HG03457 (cell line): ENCODE measurements around the gene PSMD9.
A peak's percentile ranks its signal among the peaks of the same experiment; 100 is the strongest.
"Not testable (repeated sequence)": the region's sequence is repeated elsewhere in the genome, so short reads cannot be mapped to it uniquely, and the experiment has no call there.

Experiments
- ATAC-seq: cut with Tn5 transposase; IDR thresholded peaks from one replicate; pipeline ENCODE4 v1.9.1; 2021; ENCODE audit warnings: moderate number of reproducible peaks; ENCODE audit not compliant: unreplicated experiment

The PSMD9 gene

GRCh38 chr12:121917950-121918678 is 29.5 kb downstream of the PSMD9 start, which contains the start of gene CFAP251:
Gene CFAP251 (plus strand): TSS chr12:121918592. CDS start chr12:121921306, 2,714 bp downstream.
- ATAC-seq: peak; percentile 88

DNA sequence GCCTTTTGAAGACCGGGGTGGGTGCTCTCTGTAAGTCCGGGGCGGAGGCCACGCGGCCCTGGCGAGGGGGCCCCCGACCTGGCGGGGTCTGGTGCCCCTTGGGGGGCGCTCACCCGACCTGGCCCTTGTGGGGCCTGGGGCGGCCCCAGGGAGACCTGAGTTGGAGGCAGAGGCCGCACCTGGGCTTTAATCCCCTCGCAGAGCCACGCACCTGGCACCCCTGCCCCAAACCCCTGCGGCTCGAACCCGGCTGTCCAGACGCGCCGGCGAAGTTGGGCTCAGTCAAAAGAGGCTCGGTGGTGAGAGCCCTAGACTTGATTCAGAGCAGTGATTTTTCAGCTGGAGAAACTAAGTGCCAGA is 30.1 kb downstream of the PSMD9 start:
- ATAC-seq: no peak

GRCh38 chr12:121921066-121921465 is 32.5 kb downstream of the PSMD9 start:
- ATAC-seq: no peak

DNA sequence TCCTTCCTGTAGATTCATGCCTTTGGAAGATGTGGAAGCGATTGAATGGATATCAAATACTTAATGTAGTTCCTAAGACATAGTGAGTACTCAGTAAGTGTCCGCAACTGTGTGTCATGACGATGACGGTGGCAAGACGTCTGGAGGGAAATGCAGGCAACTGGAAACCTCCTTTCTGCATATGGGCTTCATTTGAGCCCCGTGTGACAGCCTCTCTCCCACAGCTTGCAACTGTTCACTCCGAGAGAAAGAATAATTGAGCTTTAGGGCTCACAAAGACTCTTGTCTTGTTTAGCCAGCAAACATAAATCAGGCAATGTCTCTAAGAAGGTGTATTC is 36.7 kb downstream of the PSMD9 start:
- ATAC-seq: no peak

DNA sequence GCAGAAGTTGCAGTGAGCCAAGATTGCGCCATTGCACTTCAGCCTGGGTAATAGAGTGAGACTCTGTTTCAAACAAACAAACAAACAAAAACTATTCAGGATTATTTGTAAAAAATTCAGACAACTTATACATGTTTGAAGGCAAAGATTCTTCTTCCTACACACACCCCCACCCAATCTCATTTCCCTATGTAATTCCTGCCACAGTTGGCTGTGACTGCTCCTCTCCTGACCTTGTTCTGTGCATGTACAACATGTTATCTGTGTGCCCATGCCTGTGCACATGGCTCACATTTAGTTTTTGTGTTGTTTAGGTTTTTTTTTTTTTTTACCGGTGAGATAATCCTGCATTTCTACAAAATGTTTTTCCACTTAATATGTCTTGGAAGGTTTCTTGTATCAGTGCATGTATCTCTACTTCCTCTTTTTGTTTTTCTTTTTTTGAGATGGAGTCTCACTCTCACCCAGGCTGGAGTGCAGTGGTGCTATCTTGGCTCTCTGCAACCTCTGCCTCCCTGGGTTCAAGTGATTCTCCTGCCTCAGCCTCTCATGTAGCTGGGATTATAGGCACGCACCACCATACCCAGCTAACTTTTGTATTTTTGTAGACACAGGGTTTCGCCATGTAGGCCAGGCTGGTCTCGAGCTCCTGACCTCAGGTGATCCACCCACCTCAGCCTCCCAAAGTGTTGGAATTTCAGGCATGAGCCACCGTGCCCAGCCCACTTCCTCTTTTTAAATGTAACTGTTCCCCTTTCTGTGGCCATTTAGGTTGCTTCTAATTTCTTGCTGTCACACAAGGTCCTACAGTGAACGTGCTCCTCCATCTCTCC is 38.5 kb downstream of the PSMD9 start:
- ATAC-seq: no peak

DNA sequence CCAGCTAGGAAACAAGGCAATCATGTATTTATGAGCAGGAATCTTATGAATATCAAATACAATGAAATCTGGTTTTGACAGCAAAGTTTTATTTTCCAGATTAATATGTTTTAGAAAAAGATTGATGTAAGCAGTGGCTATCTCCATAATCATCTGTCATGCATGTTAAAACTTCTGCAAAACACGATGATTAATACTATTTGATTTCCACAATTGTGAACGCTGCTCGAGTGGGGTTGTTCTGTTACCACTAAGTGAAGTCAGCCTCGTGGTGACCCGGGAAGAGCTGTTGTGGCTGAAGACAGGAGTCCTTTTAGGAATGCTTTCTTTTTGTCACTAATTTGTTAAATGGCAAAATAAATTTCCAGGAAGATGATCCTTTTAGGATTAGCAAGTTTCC is 39.2 kb downstream of the PSMD9 start:
- no peak for ATAC-seq

GRCh38 chr12:121929545-121929944 is 41.0 kb downstream of the PSMD9 start:
- not testable (repeated sequence) for ATAC-seq

- ATAC-seq: no peak
Measured at GRCh38 chr12:121930862-121931261, 42.3 kb downstream of the PSMD9 start.

GRCh38 chr12:121932176-121932536 is 43.6 kb downstream of the PSMD9 start:
- ATAC-seq: no peak

- ATAC-seq: no peak
Measured at GRCh38 chr12:121932914-121933521, 44.4 kb downstream of the PSMD9 start.

DNA sequence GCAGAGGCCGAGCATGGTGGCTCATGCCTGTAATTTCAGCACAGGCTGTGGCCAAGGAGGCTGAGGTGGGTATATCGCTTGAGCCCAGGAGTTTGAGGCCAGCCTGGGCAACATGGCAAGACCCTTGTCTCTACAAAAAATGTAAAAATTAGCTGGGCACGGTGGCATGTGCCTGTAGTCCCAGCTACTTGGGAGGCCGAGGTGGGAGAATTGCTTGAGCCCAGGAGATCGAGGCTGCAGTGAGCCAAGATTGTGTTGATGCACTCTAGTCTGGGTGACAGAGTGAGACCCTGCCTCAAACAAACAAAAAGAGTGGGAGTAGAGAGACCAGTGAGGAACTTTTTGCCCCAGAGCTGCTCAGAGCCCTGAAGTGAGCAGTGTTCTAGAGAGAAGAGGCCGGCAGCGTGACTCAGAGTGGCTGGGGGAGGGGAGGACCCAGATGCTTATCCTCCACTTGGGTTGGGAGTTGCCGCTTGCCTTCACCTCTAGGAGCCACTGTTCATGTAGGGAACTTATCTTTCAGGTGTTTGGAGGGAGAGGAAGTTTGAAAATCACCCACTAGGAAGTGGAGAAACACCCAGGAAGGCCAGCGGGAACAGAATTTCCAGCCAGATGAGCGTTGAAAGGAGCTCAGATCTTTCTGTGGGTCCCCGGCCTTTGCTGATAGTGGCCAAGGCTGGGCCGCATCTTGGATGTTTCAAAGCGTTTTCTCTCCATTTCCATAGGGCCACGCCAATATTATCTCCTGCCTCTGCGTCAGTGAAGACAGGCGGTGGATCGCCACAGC is 45.1 kb downstream of the PSMD9 start:
- no peak for ATAC-seq

- no peak for ATAC-seq
Measured at GRCh38 chr12:121934309-121934664, 45.7 kb downstream of the PSMD9 start.

DNA sequence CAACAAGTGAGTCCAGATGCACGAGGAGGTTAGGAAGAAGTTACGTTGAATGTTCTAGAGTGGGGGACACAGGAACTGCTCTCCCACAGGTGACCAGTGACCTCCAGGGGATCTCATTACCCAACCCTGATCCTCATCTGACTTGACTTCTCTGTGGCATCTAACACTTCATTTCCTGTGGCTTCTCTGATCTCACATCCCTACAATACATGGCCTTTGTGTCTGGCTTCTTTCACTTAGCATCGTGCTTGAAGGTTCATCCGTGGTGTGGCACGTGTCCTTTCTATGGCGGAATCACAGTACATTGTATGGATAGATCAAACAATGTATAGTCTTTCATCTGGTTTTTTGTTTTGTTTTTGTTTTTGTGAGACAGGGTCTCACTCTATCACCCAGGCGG is 49.1 kb downstream of the PSMD9 start:
- no peak for ATAC-seq

GRCh38 chr12:121939186-121939585 is 50.6 kb downstream of the PSMD9 start:
- ATAC-seq: no peak

GRCh38 chr12:121939992-121940766 is 51.6 kb downstream of the PSMD9 start:
- no peak for ATAC-seq

DNA sequence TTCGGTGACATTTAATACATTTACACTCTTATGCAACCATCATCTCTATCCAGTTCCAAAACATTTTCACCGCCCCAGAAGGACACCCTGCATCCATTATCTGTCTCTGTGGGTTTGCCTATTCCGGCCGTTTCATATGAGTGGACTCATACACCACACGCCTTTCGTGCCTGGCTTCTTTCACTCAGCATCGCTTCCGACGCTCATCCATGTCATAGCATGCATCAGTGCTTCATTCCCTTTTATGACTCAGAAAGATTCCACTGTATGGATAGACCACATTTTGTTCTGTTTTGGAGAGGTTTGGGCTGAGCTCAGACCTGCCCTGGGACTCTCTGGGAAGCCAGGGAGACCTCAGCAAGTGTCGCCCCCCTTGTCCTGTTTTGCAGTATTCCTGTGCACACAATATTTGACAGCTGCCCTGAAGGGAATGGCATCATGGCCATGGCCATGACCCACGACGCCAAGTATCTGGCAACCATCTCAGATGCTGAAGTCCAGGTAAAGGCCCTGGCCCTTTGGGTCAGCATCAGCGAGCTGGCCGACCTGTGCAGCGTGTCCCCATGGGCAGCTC is 53.6 kb downstream of the PSMD9 start:
- ATAC-seq: no peak

- ATAC-seq: no peak
Measured at GRCh38 chr12:121943926-121944325, 55.3 kb downstream of the PSMD9 start.

DNA sequence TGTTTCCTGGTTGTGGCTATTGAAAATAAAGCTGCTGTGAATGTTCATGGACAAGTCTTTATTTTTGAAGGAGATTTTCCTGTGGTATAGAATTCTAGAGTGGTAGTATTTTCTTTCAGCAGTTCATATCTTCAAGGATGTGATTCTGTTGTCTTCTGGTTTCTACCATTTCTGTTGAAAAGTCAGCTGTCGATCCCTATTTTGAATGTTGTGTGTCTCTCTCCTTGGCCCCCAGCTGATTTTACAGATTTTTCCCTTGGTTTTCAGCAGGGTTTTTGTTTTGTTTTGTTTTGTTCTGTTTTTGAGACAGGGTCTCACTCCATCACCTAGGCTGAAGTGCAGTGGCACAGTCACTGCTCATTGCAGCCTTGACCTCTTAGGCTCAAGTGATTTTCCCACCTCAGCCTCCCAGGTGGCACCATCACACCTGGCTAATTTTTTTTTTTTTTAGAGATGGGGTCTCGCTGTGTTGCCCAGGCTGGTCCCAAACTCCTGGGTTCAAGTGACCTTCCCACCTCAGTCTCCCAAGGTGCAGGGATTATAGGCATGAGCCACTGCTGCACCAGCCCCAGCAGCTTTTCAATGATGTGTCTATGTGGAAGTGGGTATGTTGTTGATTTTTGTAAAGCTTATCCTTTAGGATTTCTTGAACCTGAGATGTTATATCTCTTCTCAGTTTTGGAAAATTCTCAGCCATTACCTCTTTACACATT is 57.9 kb downstream of the PSMD9 start:
- ATAC-seq: no peak

DNA sequence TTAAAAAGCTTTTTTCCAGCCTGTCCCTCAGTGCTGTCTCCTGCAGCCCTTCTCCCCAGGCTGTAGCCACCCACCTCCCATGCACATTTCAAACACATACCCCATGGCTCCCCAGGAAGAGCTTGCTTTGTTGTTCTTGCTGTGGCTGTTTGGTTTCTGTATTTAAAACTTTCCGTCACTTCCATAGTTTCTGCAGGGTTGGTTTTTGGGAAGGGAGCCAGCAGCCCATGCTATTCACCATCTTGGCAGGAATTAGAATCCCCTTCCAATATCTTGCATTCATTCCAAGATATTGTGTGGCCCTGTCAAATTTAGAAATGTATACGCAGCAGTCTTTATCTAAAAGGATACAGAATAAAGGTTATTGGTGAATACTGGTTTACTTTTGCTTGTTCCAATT is 59.4 kb downstream of the PSMD9 start:
- ATAC-seq: no peak
